ENCODE measurements around the gene UNC5CL. TPM values are rescaled to one million over a fixed set of nuclear protein-coding genes. Genes with fewer than 3 reads are reported as not detected.

The UNC5CL gene
- total RNA-seq, 1 donor from 2014 or later = 1.4 TPM

DNA sequence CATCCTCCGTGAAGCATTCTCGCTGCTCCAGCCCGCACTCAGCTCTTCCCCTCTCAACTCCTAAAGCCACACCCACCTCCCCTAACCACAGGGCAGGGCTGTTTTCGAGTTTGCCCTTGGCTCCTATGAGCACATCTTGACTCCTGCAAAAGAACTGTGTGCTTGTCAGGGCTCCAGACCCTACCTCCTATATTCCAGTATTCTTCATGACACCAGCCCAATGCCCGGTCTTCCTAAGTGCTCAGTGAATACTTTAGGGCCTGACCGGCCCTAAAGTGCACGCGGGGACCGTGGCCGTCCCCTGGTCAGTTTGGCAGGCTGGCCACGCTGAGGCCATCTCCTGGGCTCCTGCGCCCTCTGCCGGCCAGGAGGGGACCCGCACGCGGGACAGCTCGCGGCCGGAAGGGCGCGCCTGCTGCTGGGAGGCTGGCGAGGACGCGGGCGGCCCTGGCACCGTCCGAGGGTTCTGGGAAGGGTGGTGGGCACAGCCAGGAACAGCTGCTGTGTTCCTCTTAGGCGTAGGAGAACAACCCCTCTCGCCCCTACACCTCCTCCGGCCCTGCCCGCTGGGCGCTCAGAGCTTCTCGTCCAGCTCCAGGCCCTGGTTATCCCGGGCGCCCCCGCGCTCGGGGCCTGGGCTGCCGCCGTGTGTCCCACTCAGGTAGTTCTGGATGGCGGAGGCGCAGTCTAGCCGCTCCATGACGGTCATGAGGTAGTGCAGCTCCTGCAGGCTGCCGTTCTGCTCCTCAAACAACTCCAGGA, 11.0 kb downstream of the UNC5CL start:
- Histone ChIP-seq H3K27ac (peak overlapping the region; percentile 82), H3K9me3 (no peaks in the 10 kb centered on the region), H3K4me3 (peak overlapping the region; percentile 62), H3K36me3 (no peaks in the 10 kb centered on the region), H3K27me3 (no peaks in the 10 kb centered on the region), H3K4me1 (peaks cover 12% of the 10 kb centered on the region)
- TF ChIP-seq, protein P1, sequence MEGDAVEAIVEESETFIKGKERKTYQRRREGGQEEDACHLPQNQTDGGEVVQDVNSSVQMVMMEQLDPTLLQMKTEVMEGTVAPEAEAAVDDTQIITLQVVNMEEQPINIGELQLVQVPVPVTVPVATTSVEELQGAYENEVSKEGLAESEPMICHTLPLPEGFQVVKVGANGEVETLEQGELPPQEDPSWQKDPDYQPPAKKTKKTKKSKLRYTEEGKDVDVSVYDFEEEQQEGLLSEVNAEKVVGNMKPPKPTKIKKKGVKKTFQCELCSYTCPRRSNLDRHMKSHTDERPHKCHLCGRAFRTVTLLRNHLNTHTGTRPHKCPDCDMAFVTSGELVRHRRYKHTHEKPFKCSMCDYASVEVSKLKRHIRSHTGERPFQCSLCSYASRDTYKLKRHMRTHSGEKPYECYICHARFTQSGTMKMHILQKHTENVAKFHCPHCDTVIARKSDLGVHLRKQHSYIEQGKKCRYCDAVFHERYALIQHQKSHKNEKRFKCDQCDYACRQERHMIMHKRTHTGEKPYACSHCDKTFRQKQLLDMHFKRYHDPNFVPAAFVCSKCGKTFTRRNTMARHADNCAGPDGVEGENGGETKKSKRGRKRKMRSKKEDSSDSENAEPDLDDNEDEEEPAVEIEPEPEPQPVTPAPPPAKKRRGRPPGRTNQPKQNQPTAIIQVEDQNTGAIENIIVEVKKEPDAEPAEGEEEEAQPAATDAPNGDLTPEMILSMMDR (IDR thresholded peaks at IDR 0.05) = peak; percentile 99
- DNase-seq (peak; percentile 94), ATAC-seq (peak; percentile 98)
- intact Hi-C loops (cut with DNase I) = no loop called here

DNA sequence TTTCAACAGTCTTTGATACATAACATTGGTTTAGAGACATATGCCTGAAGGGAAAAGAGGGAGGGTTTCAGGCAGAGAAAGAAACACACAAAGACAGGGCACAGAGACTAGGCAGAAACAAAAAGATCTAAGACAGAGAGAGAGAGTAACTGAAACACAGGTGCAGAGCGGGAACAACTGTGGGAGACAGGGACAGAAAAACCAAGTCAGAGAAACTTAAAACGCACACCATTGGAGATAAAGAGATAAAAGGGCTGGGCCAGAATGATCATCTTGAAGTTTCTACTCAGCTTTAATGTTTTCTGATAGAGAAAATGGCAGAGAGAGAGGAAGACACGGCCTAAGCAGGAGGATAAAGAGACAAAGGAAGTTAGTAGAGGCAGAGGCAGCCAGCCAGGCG, 11.8 kb downstream of the UNC5CL start:
- intact Hi-C loops (cut with DNase I) = no loop called here
- Histone ChIP-seq H3K27me3 (no peaks in the 10 kb centered on the region), H3K4me1 (peaks cover 12% of the 10 kb centered on the region), H3K9me3 (no peaks in the 10 kb centered on the region), H3K27ac (no peak overlapping the region), H3K4me3 (peak overlapping the region; percentile 62), H3K36me3 (no peaks in the 10 kb centered on the region)
- ATAC-seq (no peak), DNase-seq (no peak)
- TF ChIP-seq, protein P1 (IDR thresholded peaks at IDR 0.05) = no peak

DNA sequence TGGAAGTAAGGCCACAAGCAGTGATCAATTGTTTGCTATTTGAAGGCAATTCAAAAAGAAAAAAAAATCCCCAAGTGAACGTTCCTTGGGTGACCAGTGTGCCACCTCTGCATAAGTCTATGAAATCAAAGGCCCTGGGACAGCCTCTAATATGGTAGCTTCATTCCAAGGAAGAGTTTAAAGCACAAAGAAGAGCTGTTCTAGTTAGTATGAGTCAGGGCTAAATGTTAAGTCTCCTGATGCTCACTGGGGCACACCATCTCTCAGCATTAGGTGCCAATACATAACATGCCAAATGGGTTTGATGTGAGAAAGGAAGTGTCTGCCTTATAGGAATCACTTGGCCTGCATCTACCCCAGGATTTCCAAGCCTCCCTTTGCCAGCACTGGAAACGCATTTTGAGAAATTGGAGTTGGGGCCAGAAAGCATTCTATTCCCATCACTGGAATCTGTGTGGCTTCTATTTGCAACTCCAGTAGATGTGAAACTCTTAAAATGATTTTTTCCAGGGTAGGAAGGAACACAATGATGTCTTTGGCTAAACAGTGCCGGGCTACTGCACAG, 13.0 kb downstream of the UNC5CL start:
- no peaks in the 10 kb centered on the region for H3K9me3 ChIP-seq
- H3K36me3 ChIP-seq = no peaks in the 10 kb centered on the region
- no peaks in the 10 kb centered on the region for H3K27me3 ChIP-seq
- H3K4me1 ChIP-seq = peaks cover 12% of the 10 kb centered on the region
- intact Hi-C loops (cut with DNase I) = no loop called here
- H3K4me3 ChIP-seq = no peak overlapping the region
- ATAC-seq (no peak), DNase-seq (no peak)
- no peak overlapping the region for H3K27ac ChIP-seq
- TF ChIP-seq, protein P1 (IDR thresholded peaks at IDR 0.05) = no peak

DNA sequence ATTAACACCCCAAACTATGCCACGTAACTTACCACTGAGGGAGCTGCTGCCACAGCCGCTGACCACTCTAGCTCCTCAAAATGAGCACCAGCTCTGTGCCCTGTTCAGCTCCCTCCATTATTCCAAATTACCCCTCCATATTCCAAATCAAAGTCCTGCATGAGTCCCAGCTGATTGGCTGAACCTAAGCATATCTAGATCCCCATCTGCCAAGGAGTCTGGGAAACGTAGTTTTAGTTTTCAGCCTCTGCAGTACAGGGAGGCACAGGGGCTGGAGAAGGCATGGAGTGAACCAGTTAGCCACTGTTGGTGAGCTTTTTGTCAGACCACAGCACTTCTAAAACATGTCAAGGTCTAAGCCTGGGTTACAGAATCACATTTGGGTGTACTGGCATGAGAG, 15.9 kb downstream of the UNC5CL start:
- TF ChIP-seq, protein P1 (IDR thresholded peaks at IDR 0.05) = no peak
- no peaks in the 10 kb centered on the region for H3K27me3 ChIP-seq
- intact Hi-C loops (cut with DNase I) = no loop called here
- ATAC-seq (no peak), DNase-seq (no peak)
- peaks cover 7% of the 10 kb centered on the region for H3K4me1 ChIP-seq
- no peak overlapping the region for H3K27ac ChIP-seq
- H3K36me3 ChIP-seq = no peaks in the 10 kb centered on the region
- H3K4me3 ChIP-seq = no peak overlapping the region
- H3K9me3 ChIP-seq = no peaks in the 10 kb centered on the region

DNA sequence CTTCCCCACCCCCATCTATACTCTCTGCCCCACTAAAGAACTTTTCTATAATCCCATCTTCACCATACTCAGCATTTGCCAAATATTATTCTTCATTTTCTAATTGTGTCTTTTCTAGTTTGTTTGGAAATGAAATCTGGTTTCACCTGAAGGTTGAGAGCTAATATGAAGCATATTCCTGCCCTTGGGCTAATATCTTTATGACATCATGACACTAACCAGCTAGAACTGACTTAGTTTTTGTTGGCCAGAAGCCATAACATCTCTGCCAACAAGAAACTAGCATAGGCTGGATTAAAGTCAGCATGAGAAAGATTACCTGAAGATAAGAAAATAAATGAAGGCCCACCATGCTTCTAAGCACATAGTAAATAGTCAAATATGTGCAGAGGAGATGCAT, 16.7 kb downstream of the UNC5CL start:
- intact Hi-C loops (cut with DNase I) = no loop called here
- Histone ChIP-seq H3K27me3 (no peaks in the 10 kb centered on the region), H3K4me1 (peaks cover 1% of the 10 kb centered on the region), H3K4me3 (no peak overlapping the region), H3K9me3 (no peaks in the 10 kb centered on the region), H3K27ac (no peak overlapping the region), H3K36me3 (no peaks in the 10 kb centered on the region)
- no peak for ATAC-seq
- TF ChIP-seq, protein P1 (IDR thresholded peaks at IDR 0.05) = no peak
- no peak for DNase-seq
